Hepatic stellate cell (primary cell): ENCODE measurements around the gene PRKCD.
A peak's percentile ranks its signal among the peaks of the same experiment; 100 is the strongest.

Source experiments
- DNase-seq: peaks from one replicate; pipeline ENCODE4 v3.0.0; 2011; ENCODE audit warnings: low spot score

Gene PRKCD

DNA sequence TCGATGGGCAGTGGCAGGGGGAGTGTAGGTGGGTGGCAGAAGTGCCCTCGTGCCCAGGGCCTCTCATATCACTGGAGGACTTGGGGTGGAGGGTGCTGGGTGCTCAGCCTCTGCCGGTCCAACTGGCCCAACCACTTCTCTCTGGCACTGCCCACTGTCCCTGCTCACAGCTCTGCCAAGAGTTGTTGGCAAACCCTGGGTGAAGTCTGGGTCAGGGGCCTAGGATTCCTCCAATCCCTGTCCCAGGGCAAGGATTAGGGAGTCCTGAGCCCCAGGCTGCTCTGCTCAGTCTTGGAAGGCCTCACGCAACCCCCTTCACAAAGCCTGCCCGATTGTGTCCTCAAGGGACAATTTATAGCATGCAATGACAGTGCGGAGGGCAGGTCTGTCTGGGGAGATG, 5.2 kb upstream of the PRKCD start:
- DNase-seq: no peak

DNA sequence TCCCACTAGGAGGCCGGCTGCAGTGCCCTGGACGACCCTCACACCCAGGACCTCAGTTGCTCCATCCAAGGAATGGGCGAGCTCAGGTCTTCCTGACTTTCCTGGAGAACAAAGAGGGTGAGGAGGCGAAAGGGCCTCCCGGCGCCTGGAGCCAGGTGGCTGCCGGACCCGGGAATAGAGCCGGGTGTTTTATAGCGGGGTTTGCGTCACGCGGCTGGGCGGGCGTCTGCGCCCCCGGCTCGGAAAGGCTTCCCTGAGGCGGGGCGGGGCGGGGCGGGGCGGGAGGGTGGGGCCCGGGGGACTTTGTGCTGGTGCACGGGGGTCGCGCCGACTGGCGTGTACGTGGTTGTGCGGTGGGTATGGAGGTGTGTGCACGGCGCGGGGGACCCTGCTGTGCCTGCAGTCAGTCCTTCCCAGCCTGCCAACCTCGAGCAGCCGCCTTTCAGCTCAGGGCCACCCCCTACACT, 4.6 kb upstream of the PRKCD start:
- DNase-seq: no peak

DNA sequence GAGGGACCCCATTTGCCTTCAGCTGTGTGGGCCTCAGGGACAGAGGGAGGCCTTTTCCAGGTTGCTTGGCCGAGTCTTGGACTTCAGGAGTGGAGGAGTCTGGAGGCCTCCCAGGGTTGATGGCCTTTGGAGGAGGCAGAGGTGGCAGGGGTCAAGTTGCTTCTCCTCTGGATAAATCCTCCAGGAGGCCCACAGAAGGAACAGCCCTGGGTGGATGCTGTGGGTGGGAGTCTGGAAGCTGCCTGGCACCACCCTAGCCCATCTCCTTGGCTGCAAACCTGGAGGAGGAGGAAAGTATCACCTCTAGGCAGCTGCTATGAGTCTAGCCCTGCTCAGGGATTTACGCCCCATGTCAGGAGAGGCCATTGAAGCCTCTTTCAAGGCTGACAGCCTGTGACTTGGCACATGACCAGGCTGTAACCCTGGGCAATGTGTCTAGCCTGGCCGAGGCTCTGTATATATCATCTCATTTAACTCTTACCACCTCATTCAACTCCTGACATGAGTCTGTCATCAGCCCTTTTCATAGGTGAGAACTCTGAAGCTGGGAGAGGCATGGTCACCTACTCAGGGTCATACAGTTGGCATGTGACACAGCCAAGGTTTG, 2.9 kb upstream of the PRKCD start:
- no peak for DNase-seq

DNA sequence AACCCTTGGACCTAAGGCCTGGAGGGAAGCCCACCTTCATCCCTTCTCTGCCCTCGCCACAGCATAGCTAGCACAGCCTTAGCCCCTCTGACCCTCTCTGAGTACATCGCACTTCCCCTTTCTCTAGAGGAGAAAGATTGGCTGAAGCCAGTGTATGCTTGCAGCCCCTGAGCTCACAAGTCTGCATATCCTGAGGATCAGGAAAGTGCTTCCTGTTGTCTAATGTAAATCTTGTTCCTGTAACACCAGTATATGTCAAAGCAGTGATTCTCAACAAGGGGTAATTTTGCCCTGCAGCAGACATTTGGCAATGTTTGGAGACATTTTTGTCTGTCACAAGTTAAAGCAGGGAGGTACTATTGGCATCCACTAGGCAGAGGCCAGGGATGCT, 2.2 kb upstream of the PRKCD start:
- DNase-seq: no peak

DNA sequence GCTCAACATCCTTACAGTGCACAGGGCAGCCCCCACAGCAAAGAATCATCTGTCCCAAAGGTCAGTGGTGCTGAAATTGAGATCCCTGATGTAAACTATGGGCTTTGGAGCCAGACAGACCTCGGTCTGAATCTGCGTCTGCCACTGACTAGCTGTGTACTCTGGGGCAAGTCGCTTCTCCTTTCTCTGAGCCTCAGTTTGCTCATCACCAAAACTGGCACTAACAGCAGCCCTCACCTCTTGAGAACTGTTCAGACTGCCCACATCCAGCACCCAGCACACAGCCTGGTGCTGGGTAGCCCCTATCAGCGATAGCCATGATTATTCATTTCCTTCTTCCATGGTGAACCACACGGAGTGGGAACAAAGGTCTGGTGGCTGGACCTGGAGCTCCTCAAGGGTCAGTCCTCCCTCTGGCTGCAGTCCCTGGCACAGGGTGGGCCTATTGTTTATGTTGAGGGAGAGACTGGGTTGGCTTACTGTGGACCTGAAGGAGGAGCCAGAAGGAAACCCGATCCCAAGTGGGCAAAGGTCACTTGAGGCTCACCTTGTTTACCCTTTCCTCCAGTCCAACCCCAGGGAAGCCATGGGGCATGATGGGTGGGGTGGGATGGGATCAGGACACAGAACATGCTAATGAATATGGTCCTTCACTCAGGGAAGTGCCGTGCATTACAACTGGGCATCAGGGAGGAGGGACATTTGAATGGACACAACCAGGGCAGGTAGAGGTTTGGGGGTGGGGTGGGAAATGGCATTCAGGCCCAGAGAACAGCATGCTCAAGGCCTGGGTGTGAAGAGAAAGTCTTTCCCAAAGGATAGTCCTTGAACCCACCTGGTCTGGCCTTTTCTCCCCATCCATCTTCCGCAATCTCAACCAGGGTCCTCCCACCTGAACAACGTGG, 1.6 kb upstream of the PRKCD start:
- no peak for DNase-seq

DNA sequence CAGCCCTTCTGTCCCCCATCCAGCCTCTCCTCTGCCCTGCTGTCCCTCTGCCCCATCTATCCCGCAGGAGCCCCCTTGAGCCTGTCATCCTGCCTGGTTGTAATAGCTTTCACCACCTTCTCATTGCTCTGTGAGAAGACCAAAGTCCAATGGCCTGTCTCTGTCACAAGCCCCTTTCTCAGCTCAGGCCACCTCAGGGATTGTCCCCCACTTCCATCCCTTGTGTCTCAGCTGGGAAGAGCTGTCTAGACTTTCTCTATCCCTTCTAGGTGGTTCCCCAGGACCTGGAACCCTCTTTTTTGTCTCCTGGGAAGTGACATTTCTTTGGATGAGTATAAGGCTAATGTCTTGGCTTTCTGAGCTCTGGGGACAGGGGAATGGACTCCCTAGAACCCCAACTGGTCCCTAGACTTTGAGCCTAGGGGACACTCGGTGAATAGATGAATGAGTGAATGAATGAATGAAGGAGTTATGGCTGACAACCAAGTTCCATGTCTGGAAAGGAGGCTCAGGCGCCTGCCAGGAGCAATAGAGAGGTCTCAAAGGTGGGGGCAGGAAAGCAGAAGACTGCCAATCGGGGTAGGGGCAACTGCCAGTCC, 849 bp upstream of the PRKCD start:
- DNase-seq: no peak

DNA sequence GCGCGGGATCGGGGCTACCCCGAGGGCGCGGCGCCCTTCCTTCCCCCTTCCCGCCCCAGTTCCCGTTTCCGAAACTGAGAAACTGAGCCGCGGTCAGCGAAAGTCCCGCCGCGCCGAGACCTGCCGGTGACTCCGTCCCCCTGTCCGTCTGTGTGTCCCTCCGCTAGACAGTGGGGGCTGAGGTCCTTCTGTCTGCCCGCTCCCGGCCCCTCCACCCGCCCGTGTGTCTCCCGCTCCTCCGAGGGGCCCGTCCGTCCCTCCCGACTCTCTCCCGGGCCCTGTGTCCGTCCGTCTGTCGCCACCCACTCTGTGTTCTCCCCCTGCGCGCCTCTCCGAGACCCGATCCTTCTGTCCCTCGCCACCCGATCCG, 426 bp downstream of the PRKCD start:
- DNase-seq: peak; percentile 63

DNA sequence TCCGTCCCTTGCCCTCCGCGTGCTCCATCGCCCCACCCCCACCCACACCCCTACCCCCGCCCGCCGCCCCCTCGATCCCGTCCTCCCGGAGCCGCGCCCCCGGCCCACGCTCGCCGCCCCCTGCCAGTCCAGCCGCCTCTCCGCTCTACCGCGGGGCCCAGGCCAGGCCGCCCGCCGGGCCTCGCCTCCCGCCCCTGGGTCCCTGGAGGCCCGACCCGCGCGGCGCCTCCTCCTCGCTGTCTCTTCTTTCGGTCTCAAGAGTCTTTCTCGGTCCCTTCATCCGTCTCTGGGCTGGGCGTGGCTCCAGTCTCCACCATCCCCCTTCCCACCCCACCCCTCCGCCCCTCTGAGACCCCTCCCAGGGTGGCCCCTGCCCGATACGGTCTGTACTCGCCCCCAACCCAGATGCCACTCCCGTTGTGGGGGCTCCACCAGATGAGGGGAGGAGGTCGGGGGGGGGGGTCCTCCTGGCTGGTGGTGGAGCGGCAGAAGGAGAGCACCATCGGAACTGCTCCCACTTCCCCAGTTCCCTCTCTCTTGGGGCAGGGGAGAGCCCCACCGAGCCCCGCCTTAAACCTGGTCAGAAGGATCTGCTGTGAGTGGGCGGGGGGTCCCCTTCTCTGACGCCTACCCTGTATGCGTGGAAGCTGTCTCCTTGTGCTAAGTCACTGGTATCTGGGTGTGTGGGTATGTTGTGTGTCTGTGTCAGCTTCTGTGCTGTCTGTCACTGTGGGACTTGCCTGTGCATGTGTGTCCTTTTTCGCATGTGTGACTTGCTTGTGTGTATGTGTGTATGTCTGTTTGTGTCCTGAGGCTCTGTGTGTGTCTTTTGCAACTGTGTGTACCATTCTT, 1.0 kb downstream of the PRKCD start:
- DNase-seq: peak; percentile 72

DNA sequence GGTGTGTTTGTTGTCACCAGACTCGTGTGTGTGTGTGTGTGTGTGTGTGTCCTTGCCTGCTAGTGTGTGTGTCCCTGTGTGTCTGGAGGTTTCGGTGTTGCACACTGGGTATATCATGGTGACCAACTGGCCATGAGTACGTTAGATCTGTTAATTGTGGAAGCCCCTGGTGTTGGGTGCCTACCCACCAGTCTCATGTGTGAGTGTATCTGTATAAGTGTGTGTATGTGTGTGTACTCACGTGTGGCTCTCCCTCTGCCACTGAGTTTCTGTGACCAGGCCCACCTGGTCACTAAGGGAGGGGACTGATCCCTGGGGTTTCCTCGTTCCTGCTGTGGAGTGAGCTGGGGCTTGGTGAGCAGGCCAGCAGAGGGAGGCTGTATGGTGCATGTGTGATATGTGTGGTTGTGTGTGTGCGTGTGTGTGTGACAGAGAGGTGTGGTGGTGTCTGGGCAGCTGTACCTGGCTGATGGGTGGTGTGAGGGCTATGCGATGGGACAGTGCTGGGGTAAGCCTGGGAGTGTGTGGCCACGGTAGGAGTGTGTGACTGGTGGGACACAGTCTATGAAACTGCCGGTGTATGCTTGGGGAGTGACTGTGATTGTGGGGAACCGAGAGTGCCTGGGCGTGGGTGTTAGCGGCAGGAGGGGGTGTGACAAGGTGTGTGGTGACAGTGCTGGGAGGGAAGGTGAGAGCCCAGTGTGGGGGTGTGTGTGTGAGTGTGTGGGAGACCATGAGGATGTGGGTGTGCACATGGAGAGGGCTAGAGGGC, 1.8 kb downstream of the PRKCD start:
- DNase-seq: no peak

DNA sequence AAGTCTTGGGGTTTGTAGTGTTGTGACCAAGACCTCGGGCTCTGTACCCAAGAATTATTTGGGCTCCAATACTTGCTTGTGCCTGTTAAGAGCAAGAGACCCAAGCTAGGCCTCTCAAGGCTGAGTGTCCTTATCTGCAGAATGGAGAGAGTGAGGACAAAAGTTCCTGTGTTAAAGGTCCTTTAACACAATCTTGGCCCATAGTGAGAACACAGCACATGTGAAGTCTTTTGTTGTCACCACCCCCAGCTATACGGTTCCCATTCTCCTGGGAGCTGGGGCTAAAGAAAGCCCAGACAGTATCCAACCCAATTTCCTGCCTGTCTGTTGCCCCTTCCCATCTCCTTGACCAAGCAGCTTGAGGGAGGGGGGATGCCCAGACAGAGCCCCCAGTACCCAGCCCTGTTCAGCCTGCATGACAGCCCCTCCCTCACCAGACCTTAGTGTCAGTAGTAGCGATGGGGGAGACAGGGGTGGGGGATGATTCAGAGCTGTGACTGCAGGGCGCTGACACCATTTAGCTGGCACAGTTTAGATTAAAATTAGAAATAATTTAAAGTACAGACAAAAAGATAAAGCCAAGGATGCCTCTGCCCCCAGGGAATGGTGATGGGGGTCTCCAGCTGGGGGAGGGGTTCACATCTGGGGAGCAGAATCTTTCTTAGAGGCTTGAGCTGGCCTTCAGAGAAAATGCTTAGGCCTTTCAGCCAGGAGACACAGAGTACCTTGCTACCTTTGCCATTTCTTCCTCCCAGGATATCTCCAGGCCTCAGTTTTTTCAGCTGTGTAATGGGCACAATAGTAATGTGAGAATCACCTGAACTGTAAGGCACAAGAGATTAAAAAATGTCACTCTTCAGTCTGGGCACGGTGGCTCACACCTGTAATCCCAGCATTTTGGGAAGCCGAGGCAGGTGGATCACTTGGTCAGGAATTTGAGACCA, 2.7 kb downstream of the PRKCD start:
- no peak for DNase-seq

DNA sequence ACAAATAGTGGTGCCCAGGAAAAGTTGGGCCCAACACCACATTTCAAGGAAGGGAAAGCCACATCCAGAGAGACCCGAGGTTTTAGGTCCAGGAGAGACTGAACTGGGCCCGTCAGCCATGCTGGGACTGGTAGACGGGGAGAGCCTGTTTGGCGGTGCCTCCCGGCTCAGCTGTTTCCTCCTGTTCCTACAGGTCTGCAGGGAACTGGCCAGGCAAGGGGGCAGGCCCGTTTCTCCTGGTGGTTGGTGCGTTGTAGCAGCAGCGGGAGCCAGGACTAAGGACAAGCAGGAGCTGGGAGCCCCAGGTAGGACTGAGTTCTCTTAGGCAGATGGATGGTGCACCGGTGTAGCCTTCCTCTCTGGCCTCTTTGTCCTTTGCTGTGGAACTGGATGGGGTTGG, 3.9 kb downstream of the PRKCD start:
- DNase-seq: no peak

DNA sequence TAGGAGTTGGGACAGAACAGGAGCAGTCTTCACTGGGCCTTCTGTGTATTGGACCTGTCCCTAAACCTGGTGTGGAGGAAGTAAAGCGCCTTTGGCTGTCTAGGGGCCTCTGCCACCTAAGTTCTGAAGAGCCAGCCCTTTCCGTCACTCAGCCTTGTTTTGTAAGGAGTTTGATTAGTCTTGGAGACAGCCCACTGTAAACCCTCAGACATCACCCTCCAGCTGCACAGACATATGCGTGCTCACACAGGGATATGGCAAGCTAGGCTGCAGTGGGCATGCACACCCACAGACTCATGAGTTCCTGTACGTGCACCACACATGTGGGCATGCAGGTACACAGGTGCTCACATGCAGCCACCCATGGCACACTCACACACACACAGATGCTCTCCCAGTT, 5.2 kb downstream of the PRKCD start:
- no peak for DNase-seq

DNA sequence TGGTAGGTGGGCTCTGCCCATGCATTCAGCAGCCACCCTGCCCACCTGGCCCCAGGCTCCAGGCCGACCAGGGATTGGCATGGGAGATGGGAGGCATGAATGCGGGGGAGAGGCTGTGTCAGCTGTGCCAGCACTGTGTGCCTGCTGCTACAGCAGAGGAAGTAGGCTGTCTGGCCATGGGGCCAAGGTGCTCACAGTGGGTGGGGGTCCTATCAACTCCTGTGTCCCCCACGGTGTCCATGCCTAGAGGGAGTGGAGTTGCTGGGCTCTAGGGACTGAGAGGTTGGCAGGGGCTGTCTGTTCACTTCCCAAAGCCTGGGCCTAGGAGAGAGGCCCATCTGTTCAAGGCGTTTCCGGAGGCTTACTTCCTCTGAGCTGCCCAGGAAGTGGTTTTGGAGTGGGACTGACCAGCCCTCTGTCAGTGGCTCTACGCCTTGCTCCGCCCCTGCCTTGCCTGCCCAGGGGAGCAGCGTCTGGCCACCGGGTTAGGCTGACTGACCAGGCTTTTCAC, 5.8 kb downstream of the PRKCD start:
- DNase-seq: peak; percentile 96

DNA sequence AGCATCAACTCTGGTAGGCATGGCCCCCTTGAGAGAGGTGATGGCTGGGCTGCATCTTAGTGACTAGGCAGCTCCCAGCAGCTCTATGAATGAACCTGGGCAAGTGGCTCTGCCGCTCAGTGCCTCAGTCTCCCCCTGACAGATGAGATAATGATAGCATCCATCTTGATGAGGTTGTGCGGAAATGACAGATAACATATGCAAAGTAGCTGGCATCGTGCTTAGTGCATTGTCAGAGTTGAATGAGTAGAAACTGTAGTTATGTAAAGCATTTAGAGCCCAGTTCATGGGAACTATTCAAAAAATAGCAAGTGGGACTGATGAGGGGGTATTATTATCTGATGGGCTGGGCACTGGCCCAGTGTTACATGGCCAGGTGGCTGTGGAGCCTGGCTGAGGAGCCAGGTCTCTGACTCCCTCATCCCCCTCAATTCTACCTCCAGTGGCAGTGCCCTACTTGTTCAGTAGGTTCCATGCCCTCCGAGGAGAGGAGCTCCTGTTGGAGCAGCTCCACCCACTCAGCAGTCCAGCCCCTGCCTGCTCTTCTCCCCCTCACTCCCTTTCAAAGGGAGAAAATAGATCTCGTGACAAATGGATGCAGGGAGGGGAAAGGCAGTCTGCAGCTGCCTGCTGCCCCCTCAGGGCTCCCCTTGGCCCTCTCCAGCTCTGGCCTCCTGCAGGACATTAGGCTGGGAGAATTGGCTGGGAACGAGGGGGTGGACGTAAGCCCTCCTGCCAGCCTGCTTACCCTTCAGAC, 6.6 kb downstream of the PRKCD start:
- no peak for DNase-seq

DNA sequence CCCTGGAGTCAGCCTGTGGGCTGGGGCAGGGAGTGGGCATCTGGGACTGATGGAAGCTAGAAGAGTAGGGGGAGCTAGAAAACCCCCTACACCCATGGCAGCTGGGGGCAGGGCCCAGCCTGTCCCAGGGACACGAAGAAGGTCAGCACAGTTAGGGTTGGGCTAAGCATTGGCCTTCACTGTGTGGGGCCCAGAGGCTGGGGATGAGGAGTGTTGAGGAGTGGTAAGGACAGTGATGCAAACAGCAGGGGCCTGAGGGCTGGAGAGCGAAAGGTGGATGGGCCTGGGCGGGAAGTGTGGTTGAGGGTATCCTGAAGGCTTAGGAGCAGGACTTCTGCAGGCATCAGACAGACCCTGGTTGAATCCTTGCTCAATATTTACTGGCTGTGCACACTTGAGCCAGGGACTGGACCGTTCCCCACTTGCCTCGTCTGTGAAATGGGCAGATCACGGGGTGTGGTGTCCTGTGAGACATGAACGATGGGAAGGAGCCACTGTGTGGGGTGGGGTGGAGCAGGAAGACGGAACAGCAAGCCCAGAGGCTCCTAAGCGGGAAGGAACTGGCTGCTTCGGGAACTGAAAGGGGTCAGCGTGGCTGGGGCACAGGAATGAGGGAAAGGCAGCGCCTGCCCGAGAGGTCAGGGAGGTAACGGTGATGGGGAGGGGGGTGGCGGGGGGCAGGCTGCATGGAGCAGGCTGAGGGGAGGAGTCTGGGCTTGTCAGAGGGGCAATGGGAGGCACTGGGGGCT, 7.3 kb downstream of the PRKCD start:
- no peak for DNase-seq

DNA sequence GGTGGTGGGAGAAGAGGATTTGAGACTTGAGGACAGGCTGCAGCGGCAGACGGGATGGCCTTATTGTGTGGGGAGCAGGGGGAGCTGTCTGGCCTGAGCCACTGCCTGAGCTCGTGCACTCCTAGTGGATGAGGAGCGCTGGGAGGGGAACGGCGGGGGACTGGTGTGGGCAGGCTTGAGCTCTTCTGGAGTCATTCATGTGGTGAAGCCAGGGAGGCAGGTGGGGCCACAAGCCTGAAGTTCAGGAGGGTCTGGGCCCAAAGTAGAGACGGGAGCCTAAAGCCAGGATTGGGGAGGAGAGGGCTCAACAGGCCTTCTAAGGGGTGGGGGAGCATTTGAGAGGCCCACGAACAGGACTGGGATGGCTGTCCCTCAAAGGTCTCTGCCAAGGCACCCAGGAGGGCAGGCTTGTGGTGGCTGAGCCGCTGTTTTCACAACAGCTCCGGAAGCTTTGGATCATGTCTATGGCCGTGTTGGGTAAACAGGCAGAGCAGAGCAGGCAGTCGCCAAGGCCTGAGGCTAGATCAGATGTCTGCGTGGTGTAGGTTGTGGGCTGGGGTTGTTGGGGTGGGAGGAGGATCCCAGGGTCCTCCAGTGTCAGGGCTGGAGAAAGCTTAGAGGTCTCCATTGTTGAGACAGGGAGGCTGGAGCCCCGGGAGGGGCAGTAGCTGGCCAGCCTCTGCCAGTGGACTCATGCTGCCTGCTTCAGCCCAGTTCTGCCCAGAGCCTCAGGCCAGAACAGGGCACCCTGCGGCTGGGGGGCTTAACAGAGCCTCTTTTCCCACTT, 8.2 kb downstream of the PRKCD start:
- DNase-seq: no peak

DNA sequence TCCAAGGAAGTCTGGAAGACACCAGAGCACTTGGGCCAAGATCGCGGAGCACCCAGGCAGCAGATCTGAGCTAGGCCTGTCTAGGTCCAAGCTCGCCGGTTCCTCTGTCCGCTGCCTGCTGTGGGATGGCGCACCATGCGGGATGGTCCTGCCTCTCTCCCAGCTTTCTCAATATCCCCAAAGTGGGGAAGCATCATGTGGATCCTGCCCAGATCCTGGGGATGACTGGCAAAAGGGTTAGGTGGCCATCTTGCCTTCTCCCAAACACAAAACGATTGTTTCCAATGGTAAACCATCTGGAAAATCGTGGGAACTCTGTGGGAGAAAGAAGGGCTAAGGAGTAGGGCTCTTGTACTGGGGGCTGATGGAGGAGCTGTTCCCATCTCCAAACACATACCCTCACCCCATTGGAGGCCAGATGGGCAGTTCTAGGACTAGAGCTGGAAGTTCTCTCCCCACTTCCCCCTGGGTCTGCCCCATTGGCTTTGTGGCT, 8.9 kb downstream of the PRKCD start:
- no peak for DNase-seq
